HG03039 (cell line): ENCODE data around the gene HOXD1.

Experiments
- ATAC-seq: cut with Tn5 transposase; IDR thresholded peaks from one replicate; pipeline ENCODE4 v1.9.1; 2021; ENCODE audit warnings: mild to moderate bottlenecking, moderate library complexity; ENCODE audit not compliant: unreplicated experiment

Gene HOXD1

GRCh38 chr2:176164611-176165369, 23.7 kb upstream of the HOXD1 start:
- no peak for ATAC-seq

GRCh38 chr2:176165370-176166050, 23.0 kb upstream of the HOXD1 start:
- ATAC-seq = no peak

- ATAC-seq = no peak
These were observed 22.2 kb upstream of the HOXD1 start for GRCh38 chr2:176166272-176166671.

- no peak for ATAC-seq
These were observed 21.1 kb upstream of the HOXD1 start for GRCh38 chr2:176167398-176167797.

- ATAC-seq = no peak
These were observed 19.3 kb upstream of the HOXD1 start for GRCh38 chr2:176169181-176169580.

GRCh38 chr2:176169711-176170110, 18.8 kb upstream of the HOXD1 start:
- ATAC-seq = no peak

- no peak for ATAC-seq
These were observed 17.7 kb upstream of the HOXD1 start for GRCh38 chr2:176170602-176171305.

GRCh38 chr2:176171351-176172006, 17.0 kb upstream of the HOXD1 start:
- no peak for ATAC-seq

GRCh38 chr2:176172007-176172894, 16.2 kb upstream of the HOXD1 start:
- ATAC-seq = no peak

- ATAC-seq = no peak
These were observed 15.4 kb upstream of the HOXD1 start for GRCh38 chr2:176172895-176173566.

- ATAC-seq = no peak
These were observed 14.7 kb upstream of the HOXD1 start for GRCh38 chr2:176173567-176174381.

GRCh38 chr2:176174382-176174823, 14.1 kb upstream of the HOXD1 start:
- no peak for ATAC-seq

- no peak for ATAC-seq
These were observed 13.4 kb upstream of the HOXD1 start for GRCh38 chr2:176174824-176175708.

GRCh38 chr2:176175709-176176607, 12.5 kb upstream of the HOXD1 start:
- no peak for ATAC-seq

GRCh38 chr2:176177580-176178037, 10.9 kb upstream of the HOXD1 start:
- no peak for ATAC-seq

- no peak for ATAC-seq
These were observed 10.3 kb upstream of the HOXD1 start for GRCh38 chr2:176178038-176178756.
